ENCODE results near the gene KCNIP4. TPM values are rescaled to one million over a fixed set of nuclear protein-coding genes. Genes with fewer than 3 reads are reported as not detected.

The KCNIP4 gene
- total and polyA plus RNA-seq, 2 experiments from 2014 or later: 0.14 to 0.63 TPM

DNA sequence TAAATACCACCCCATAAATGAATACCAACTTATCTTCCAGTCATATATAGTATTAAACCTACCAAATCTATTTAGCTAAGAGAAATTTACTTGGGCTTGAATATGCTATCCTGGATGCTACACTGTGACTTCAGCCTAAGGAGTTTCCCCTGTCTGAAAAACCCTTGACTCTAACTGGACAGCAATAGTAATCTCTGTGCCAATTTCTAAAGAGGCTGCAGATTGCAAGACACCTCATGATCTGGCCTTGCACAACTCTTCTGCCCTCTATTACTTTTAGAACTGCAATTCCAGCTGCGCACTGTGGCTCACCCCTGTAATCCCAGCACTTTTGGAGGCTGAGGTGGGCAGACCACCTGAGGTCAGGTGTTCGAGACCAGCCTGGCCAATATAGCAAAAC, 371.5 kb downstream of the KCNIP4 start (continued):
- TF ChIP-seq, protein P1, sequence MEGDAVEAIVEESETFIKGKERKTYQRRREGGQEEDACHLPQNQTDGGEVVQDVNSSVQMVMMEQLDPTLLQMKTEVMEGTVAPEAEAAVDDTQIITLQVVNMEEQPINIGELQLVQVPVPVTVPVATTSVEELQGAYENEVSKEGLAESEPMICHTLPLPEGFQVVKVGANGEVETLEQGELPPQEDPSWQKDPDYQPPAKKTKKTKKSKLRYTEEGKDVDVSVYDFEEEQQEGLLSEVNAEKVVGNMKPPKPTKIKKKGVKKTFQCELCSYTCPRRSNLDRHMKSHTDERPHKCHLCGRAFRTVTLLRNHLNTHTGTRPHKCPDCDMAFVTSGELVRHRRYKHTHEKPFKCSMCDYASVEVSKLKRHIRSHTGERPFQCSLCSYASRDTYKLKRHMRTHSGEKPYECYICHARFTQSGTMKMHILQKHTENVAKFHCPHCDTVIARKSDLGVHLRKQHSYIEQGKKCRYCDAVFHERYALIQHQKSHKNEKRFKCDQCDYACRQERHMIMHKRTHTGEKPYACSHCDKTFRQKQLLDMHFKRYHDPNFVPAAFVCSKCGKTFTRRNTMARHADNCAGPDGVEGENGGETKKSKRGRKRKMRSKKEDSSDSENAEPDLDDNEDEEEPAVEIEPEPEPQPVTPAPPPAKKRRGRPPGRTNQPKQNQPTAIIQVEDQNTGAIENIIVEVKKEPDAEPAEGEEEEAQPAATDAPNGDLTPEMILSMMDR (conservative IDR thresholded peaks at IDR 0.05; ENCODE audit: low read depth in 2 of 2): no peak
- no peak for TF ChIP-seq ZNF331 (CRISPR knock-in tag; IDR thresholded peaks at IDR 0.05; ENCODE audit: low read depth)
- TF ChIP-seq NANOG (IDR thresholded peaks at IDR 0.05; ENCODE audit: borderline replicate concordance): no peak
- TF ChIP-seq, protein P2, sequence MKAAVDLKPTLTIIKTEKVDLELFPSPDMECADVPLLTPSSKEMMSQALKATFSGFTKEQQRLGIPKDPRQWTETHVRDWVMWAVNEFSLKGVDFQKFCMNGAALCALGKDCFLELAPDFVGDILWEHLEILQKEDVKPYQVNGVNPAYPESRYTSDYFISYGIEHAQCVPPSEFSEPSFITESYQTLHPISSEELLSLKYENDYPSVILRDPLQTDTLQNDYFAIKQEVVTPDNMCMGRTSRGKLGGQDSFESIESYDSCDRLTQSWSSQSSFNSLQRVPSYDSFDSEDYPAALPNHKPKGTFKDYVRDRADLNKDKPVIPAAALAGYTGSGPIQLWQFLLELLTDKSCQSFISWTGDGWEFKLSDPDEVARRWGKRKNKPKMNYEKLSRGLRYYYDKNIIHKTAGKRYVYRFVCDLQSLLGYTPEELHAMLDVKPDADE (IDR thresholded peaks at IDR 0.05): no peak
- no peak for TF ChIP-seq POLR2AphosphoS5 (IDR thresholded peaks at IDR 0.05; ENCODE audit: low read depth)

DNA sequence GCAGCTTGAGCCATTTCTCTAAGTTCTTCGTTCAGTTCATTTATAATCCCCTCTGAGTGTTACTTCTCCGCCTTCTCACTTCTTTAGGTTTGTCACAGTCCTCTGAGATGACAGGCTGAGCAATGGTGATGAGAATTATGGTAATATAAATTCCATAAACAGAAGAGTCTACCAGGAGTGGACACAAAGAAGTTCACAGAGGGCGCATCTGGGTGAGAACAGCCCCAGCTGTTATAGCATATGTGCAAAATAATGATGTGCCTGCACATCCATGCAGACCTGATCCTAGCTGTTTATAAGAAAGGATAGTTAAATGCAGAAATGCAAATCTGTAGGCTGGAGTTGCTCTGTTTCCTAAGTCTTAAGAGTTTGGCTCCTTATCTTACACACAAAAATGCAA, 377.5 kb downstream of the KCNIP4 start:
- no peaks in the 10 kb centered on the region for H4K20me1 ChIP-seq (replicated peaks; ENCODE audit: insufficient read depth)
- no peak overlapping the region for H3K27ac ChIP-seq (ENCODE audit: low read depth)
- H3F3A ChIP-seq (replicated peaks; ENCODE audit: low read depth): no peaks in the 10 kb centered on the region
- ATAC-seq (no peak), DNase-seq (ENCODE audit: low spot score) (no peak)
- 0 out of 2 replicates have a peak, but pooled peaks cover 5% of the 10 kb centered on the region for H3K4me1 ChIP-seq (ENCODE audit: insufficient read depth)
- H3K4me3 ChIP-seq: no peak overlapping the region
- no peaks in the 10 kb centered on the region for H3K9me3 Mint-ChIP-seq
- H3K27me3 ChIP-seq (ENCODE audit: insufficient read depth): no peaks in the 10 kb centered on the region
- no peaks in the 10 kb centered on the region for H3K36me3 ChIP-seq (ENCODE audit: insufficient read depth)
- no peak overlapping the region for H3K4me3 Mint-ChIP-seq
- no peaks in the 10 kb centered on the region for H3K27me3 Mint-ChIP-seq (ENCODE audit: insufficient read depth, low read depth, poor library complexity)
- H3K36me3 Mint-ChIP-seq (ENCODE audit: low read depth): no peaks in the 10 kb centered on the region
- no peaks in the 10 kb centered on the region for H3K79me2 ChIP-seq (replicated peaks; ENCODE audit: insufficient read depth)
- H3K4me1 Mint-ChIP-seq: peaks cover 20% of the 10 kb centered on the region
- no peak overlapping the region for H3K4me2 ChIP-seq
- H3K9me2 ChIP-seq (ENCODE audit: insufficient read depth): peaks cover 13% of the 10 kb centered on the region
- H3K27ac Mint-ChIP-seq: no peak overlapping the region
- no peak overlapping the region for H2AFZ ChIP-seq
- TF ChIP-seq STAT1 (IDR thresholded peaks at IDR 0.05; ENCODE audit: unreplicated experiment): no peak
- TF ChIP-seq, protein P1 (conservative IDR thresholded peaks at IDR 0.05; ENCODE audit: low read depth in 2 of 2): no peak
- TF ChIP-seq CREB1 (CRISPR knock-in tag; IDR thresholded peaks at IDR 0.05; ENCODE audit: low read depth): no peak
- TF ChIP-seq EZH2phosphoT487 (IDR thresholded peaks at IDR 0.05; ENCODE audit: unreplicated experiment): no peak
- no peak for TF ChIP-seq NANOG (IDR thresholded peaks at IDR 0.05; ENCODE audit: borderline replicate concordance)
- TF ChIP-seq POLR2AphosphoS5 (IDR thresholded peaks at IDR 0.05; ENCODE audit: low read depth): no peak
- TF ChIP-seq EZH2 (IDR thresholded peaks at IDR 0.05; ENCODE audit: low read depth, unreplicated experiment): no peak
- TF ChIP-seq, protein P3, sequence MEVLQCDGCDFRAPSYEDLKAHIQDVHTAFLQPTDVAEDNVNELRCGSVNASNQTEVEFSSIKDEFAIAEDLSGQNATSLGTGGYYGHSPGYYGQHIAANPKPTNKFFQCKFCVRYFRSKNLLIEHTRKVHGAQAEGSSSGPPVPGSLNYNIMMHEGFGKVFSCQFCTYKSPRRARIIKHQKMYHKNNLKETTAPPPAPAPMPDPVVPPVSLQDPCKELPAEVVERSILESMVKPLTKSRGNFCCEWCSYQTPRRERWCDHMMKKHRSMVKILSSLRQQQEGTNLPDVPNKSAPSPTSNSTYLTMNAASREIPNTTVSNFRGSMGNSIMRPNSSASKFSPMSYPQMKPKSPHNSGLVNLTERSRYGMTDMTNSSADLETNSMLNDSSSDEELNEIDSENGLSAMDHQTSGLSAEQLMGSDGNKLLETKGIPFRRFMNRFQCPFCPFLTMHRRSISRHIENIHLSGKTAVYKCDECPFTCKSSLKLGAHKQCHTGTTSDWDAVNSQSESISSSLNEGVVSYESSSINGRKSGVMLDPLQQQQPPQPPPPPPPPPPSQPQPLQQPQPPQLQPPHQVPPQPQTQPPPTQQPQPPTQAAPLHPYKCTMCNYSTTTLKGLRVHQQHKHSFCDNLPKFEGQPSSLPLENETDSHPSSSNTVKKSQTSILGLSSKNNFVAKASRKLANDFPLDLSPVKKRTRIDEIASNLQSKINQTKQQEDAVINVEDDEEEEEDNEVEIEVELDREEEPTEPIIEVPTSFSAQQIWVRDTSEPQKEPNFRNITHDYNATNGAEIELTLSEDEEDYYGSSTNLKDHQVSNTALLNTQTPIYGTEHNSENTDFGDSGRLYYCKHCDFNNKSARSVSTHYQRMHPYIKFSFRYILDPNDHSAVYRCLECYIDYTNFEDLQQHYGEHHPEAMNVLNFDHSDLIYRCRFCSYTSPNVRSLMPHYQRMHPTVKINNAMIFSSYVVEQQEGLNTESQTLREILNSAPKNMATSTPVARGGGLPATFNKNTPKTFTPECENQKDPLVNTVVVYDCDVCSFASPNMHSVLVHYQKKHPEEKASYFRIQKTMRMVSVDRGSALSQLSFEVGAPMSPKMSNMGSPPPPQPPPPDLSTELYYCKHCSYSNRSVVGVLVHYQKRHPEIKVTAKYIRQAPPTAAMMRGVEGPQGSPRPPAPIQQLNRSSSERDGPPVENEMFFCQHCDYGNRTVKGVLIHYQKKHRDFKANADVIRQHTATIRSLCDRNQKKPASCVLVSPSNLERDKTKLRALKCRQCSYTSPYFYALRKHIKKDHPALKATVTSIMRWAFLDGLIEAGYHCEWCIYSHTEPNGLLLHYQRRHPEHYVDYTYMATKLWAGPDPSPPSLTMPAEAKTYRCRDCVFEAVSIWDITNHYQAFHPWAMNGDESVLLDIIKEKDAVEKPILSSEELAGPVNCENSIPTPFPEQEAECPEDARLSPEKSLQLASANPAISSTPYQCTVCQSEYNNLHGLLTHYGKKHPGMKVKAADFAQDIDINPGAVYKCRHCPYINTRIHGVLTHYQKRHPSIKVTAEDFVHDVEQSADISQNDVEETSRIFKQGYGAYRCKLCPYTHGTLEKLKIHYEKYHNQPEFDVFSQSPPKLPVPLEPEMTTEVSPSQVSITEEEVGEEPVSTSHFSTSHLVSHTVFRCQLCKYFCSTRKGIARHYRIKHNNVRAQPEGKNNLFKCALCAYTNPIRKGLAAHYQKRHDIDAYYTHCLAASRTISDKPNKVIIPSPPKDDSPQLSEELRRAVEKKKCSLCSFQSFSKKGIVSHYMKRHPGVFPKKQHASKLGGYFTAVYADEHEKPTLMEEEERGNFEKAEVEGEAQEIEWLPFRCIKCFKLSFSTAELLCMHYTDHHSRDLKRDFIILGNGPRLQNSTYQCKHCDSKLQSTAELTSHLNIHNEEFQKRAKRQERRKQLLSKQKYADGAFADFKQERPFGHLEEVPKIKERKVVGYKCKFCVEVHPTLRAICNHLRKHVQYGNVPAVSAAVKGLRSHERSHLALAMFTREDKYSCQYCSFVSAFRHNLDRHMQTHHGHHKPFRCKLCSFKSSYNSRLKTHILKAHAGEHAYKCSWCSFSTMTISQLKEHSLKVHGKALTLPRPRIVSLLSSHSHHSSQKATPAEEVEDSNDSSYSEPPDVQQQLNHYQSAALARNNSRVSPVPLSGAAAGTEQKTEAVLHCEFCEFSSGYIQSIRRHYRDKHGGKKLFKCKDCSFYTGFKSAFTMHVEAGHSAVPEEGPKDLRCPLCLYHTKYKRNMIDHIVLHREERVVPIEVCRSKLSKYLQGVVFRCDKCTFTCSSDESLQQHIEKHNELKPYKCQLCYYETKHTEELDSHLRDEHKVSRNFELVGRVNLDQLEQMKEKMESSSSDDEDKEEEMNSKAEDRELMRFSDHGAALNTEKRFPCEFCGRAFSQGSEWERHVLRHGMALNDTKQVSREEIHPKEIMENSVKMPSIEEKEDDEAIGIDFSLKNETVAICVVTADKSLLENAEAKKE (CRISPR knock-in tag; IDR thresholded peaks at IDR 0.05): no peak
